22Rv1 (cell line): ENCODE results near the gene CNPY4.

Experiments used
- H3K27ac ChIP-seq: fragments of 450-650 bp; 2 replicates; pipeline ENCODE4 v1.5.1; 2017
- CTCF ChIP-seq: fragments of 450-650 bp; IDR thresholded peaks from 2 replicates; pipeline ENCODE4 v1.5.1; 2017; ENCODE audit warnings: mild to moderate bottlenecking
- ZFX ChIP-seq: fragments of 450-650 bp; IDR thresholded peaks from 2 replicates; pipeline ENCODE4 v1.6.1; 2017; ENCODE audit warnings: antibody characterized with exemption, borderline replicate concordance

Gene CNPY4

GRCh38 chr7:100119970-100120732 is 717 bp downstream of the CNPY4 start:
- peak overlapping the region; percentile 88 for H3K27ac ChIP-seq
- no peak for TF ChIP-seq CTCF
- TF ChIP-seq ZFX: no peak

GRCh38 chr7:100120733-100121036 is 1.3 kb downstream of the CNPY4 start:
- TF ChIP-seq ZFX (no peak), CTCF (no peak)
- peak overlapping the region; percentile 88 for H3K27ac ChIP-seq

GRCh38 chr7:100122067-100122466 is 2.6 kb downstream of the CNPY4 start:
- TF ChIP-seq CTCF (no peak), ZFX (no peak)
- H3K27ac ChIP-seq: peak overlapping the region; percentile 45; the same call in 1 of the 2 replicates

- peak overlapping the region; percentile 45; the same call in 1 of the 2 replicates for H3K27ac ChIP-seq
Observed at GRCh38 chr7:100122568-100122967, 3.1 kb downstream of the CNPY4 start.

GRCh38 chr7:100124301-100125230 is 5.1 kb downstream of the CNPY4 start:
- peak overlapping the region; percentile 100 for H3K27ac ChIP-seq
- no peak for TF ChIP-seq ZFX
- TF ChIP-seq CTCF: no peak

More at GRCh38 chr7:100122568-100122967, 3.1 kb downstream of the CNPY4 start:
- TF ChIP-seq CTCF: no peak
- no peak for TF ChIP-seq ZFX

- TF ChIP-seq CTCF: no peak
- TF ChIP-seq ZFX: no peak
- peak overlapping the region; percentile 100 for H3K27ac ChIP-seq
Observed at GRCh38 chr7:100126239-100126930, 7.0 kb downstream of the CNPY4 start.
